ENCODE results near the gene FLNA. TPM values are rescaled to one million over a fixed set of nuclear protein-coding genes. Genes with fewer than 3 reads are reported as not detected.
"Not testable (repeated sequence)": the region's sequence is repeated elsewhere in the genome, so short reads cannot be mapped to it uniquely, and the experiment has no call there.

The FLNA gene
- total RNA-seq, 1 donor, result 1,365 TPM

GRCh38 chrX:154403858-154404257, 29.4 kb upstream of the FLNA start:
- TF ChIP-seq, protein P1, sequence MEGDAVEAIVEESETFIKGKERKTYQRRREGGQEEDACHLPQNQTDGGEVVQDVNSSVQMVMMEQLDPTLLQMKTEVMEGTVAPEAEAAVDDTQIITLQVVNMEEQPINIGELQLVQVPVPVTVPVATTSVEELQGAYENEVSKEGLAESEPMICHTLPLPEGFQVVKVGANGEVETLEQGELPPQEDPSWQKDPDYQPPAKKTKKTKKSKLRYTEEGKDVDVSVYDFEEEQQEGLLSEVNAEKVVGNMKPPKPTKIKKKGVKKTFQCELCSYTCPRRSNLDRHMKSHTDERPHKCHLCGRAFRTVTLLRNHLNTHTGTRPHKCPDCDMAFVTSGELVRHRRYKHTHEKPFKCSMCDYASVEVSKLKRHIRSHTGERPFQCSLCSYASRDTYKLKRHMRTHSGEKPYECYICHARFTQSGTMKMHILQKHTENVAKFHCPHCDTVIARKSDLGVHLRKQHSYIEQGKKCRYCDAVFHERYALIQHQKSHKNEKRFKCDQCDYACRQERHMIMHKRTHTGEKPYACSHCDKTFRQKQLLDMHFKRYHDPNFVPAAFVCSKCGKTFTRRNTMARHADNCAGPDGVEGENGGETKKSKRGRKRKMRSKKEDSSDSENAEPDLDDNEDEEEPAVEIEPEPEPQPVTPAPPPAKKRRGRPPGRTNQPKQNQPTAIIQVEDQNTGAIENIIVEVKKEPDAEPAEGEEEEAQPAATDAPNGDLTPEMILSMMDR (IDR thresholded peaks at IDR 0.05; ENCODE audit: insufficient read depth, low read length), result no peak
- DNase-seq (ENCODE audit: low read depth), result no peak
- H3K4me3 ChIP-seq (ENCODE audit: low read depth, low read length), result no peak overlapping the region

DNA sequence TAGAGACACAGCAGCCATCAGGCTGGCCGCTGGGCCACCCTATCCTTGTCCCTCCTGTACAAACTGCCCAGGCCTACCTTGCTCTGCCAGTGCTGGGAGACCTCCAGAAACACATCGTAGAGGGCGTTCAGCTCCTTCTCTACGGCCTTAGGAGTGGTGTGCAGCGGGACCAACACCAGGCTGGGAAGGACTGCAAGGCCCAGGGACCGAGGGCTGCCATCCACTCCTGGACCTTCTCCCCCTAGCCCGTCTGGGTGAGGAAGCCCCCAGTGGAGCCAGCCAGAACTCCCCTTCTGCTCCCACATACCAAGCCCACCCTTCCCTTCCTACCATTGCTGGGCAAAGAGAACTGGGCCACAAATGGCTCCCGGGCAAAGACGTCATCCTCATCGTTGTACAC, 28.8 kb upstream of the FLNA start:
- TF ChIP-seq, protein P1 (IDR thresholded peaks at IDR 0.05; ENCODE audit: insufficient read depth, low read length), result no peak
- no peak for DNase-seq (ENCODE audit: low read depth)

GRCh38 chrX:154402622-154403127, 28.2 kb upstream of the FLNA start:
- TF ChIP-seq, protein P1 (IDR thresholded peaks at IDR 0.05; ENCODE audit: insufficient read depth, low read length), result no peak
- H3K4me3 ChIP-seq (ENCODE audit: low read depth, low read length), result no peak overlapping the region
- no peak for DNase-seq (ENCODE audit: low read depth)

More for the DNA sequence above, 28.8 kb upstream of the FLNA start:
- H3K4me3 ChIP-seq (ENCODE audit: low read depth, low read length), result no peak overlapping the region

DNA sequence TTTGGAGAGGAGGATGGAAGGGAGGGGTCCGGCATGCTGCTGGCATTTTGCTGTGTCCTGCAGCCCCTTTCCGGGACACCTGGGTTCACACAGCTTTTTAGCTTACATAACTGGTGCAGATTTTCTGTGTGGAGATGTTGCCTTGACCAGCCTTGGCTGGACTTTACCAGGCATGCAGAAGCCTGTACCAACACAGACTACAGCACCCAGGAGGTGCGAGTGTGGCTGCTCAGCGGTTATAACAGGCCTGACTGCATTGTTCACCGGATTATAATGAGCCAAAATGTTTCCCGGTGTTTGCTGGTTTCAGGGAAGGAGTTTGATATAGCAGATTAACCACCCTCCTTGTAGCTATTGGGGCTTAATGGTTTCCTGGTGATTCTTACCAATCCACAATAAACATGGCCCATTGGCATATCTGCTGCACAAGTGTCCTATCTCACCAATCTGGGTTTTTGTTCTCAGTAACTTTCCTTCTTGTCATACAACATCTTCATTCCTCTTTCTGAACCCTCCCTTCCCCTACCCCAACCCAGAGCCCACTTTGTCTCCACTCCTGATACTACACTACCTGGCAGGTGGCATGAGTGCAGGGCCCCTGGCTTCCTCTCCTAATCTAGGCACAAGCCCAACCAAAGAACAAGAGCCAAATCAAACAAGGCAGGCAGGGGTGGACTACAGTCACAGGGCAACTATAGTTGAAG, 27.6 kb upstream of the FLNA start:
- no peak overlapping the region for H3K4me3 ChIP-seq (ENCODE audit: low read depth, low read length)
- TF ChIP-seq, protein P1 (IDR thresholded peaks at IDR 0.05; ENCODE audit: insufficient read depth, low read length), result no peak
- DNase-seq (ENCODE audit: low read depth), result peak; percentile 26

- TF ChIP-seq, protein P1 (IDR thresholded peaks at IDR 0.05; ENCODE audit: insufficient read depth, low read length), result no peak
- H3K4me3 ChIP-seq (ENCODE audit: low read depth, low read length), result no peak overlapping the region
- DNase-seq (ENCODE audit: low read depth), result peak; percentile 48
Measured at GRCh38 chrX:154401045-154401799, 26.8 kb upstream of the FLNA start.

DNA sequence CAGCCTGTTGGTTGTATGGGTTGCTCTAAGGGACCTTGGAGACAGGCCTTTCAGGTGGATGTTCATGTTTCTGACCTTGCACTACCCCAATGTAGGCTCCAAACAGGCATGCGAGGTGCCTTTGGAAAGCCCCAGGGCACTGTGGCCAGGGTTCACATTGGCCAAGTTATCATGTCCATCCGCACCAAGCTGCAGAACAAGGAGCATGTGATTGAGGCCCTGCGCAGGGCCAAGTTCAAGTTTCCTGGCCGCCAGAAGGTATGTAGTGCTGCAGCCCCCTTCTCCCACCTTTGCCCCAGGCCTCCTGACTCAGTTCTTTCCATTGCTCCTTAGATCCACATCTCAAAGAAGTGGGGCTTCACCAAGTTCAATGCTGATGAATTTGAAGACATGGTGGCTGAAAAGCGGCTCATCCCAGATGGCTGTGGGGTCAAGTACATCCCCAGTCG, 26.0 kb upstream of the FLNA start:
- peak overlapping the region; percentile 71 for H3K4me3 ChIP-seq (ENCODE audit: low read depth, low read length)
- not testable (repeated sequence) for DNase-seq (ENCODE audit: low read depth)

Data from fibroblast of the aortic adventitia (primary cell).